ENCODE measurements around the gene MTREX. TPM values are rescaled to one million over a fixed set of nuclear protein-coding genes. Genes with fewer than 3 reads are reported as not detected.

Gene MTREX
- total RNA-seq, 4 donors from 2014 or later, result 52.4 to 95.1 (median 60.7) TPM

- Histone ChIP-seq H3K9me3 (no peaks in the 10 kb centered on the region), H3K27ac (no peak overlapping the region), H3K36me3 (peaks cover 4 to 78% (median 6%) of the 10 kb centered on the region in 3 donors), H3K4me1 (no peaks in the 10 kb centered on the region), H3K27me3 (no peaks in the 10 kb centered on the region), H3K4me3 (no peak overlapping the region)
- WGBS, 2 donors, result 89 to 94% methylated on average over 1 of the region's 1 CpG
- no peak for TF ChIP-seq EP300 (IDR thresholded peaks at IDR 0.05)
- TF ChIP-seq, protein P1, sequence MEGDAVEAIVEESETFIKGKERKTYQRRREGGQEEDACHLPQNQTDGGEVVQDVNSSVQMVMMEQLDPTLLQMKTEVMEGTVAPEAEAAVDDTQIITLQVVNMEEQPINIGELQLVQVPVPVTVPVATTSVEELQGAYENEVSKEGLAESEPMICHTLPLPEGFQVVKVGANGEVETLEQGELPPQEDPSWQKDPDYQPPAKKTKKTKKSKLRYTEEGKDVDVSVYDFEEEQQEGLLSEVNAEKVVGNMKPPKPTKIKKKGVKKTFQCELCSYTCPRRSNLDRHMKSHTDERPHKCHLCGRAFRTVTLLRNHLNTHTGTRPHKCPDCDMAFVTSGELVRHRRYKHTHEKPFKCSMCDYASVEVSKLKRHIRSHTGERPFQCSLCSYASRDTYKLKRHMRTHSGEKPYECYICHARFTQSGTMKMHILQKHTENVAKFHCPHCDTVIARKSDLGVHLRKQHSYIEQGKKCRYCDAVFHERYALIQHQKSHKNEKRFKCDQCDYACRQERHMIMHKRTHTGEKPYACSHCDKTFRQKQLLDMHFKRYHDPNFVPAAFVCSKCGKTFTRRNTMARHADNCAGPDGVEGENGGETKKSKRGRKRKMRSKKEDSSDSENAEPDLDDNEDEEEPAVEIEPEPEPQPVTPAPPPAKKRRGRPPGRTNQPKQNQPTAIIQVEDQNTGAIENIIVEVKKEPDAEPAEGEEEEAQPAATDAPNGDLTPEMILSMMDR (IDR thresholded peaks at IDR 0.05), result no peak
- no peak for TF ChIP-seq POLR2A (IDR thresholded peaks at IDR 0.05)
- no peak for DNase-seq (ENCODE audit: low spot score in 2 of 2)
These were observed 43.0 kb downstream of the MTREX start for GRCh38 chr5:55350754-55351153.

DNA sequence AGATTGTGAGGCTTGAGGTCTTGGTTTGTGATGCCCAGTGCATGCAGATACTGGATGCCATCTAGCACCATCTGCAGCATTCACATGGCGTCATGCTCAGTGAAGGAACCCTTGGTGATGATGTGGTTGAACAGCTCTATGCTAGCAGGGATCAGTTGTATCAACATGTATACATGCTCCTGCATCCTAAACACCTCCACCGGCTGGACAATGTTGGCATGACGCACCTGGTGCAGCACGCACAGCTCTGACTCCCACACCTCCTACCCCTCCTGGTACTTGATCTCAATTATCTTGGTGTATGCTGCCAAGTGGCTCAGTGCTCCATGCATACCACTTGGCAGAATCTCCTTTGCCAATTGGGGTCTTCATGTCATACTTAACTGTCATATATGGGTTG is 49.1 kb downstream of the MTREX start:
- H3K27me3 ChIP-seq, result no peaks in the 10 kb centered on the region
- H3K4me3 ChIP-seq, result no peak overlapping the region
- H3K27ac ChIP-seq, result no peak overlapping the region
- no peak for DNase-seq (ENCODE audit: low spot score in 2 of 2)
- H3K4me1 ChIP-seq, result no peaks in the 10 kb centered on the region
- TF ChIP-seq, protein P1 (IDR thresholded peaks at IDR 0.05), result no peak
- no peak for TF ChIP-seq EP300 (IDR thresholded peaks at IDR 0.05)
- 93 to 94% methylated on average over 3 to 4 of the region's 4 CpGs for WGBS, 2 donors
- H3K36me3 ChIP-seq, result peaks cover 0 to 75% (median 6%) of the 10 kb centered on the region in 3 donors
- no peaks in the 10 kb centered on the region for H3K9me3 ChIP-seq

- no peak for TF ChIP-seq POLR2A (IDR thresholded peaks at IDR 0.05)
- TF ChIP-seq, protein P1 (IDR thresholded peaks at IDR 0.05), result no peak
- TF ChIP-seq EP300 (IDR thresholded peaks at IDR 0.05), result no peak
- DNase-seq (ENCODE audit: low spot score in 2 of 2), result no peak
- H3K27me3 ChIP-seq, result no peaks in the 10 kb centered on the region
- no peaks in the 10 kb centered on the region for H3K4me1 ChIP-seq
- 72 to 75% methylated on average over 2 of the region's 2 CpGs for WGBS, 2 donors
- H3K27ac ChIP-seq, result no peak overlapping the region
- no peaks in the 10 kb centered on the region for H3K9me3 ChIP-seq
- no peak overlapping the region for H3K4me3 ChIP-seq
- peaks cover 0 to 55% (median 6%) of the 10 kb centered on the region in 3 donors for H3K36me3 ChIP-seq
These were observed 52.4 kb downstream of the MTREX start for GRCh38 chr5:55360190-55360589.

GRCh38 chr5:55363856-55364255 is 56.1 kb downstream of the MTREX start:
- no peaks in the 10 kb centered on the region for H3K4me1 ChIP-seq
- WGBS, 2 donors, result 85 to 88% methylated on average over 3 of the region's 3 CpGs
- H3K27ac ChIP-seq, result no peak overlapping the region
- no peak overlapping the region for H3K4me3 ChIP-seq
- DNase-seq (ENCODE audit: low spot score in 2 of 2), result no peak
- no peaks in the 10 kb centered on the region for H3K27me3 ChIP-seq
- TF ChIP-seq, protein P1 (IDR thresholded peaks at IDR 0.05), result no peak
- TF ChIP-seq EP300 (IDR thresholded peaks at IDR 0.05) (no peak), POLR2A (IDR thresholded peaks at IDR 0.05) (no peak)
- no peaks in the 10 kb centered on the region for H3K9me3 ChIP-seq
- H3K36me3 ChIP-seq, result peaks cover 0 to 39% (median 0%) of the 10 kb centered on the region in 3 donors

- DNase-seq (ENCODE audit: low spot score in 2 of 2), result no peak
- Histone ChIP-seq H3K4me3 (no peak overlapping the region), H3K36me3 (peaks cover 0 to 34% (median 0%) of the 10 kb centered on the region in 3 donors), H3K9me3 (no peaks in the 10 kb centered on the region), H3K4me1 (no peaks in the 10 kb centered on the region), H3K27ac (no peak overlapping the region), H3K27me3 (no peaks in the 10 kb centered on the region)
- 93 to 98% methylated on average over 4 of the region's 4 CpGs for WGBS, 2 donors
- no peak for TF ChIP-seq POLR2A (IDR thresholded peaks at IDR 0.05)
- TF ChIP-seq, protein P1 (IDR thresholded peaks at IDR 0.05), result no peak
- no peak for TF ChIP-seq EP300 (IDR thresholded peaks at IDR 0.05)
These were observed 56.8 kb downstream of the MTREX start for GRCh38 chr5:55364537-55365055.

Data from tibial nerve (tissue), 4 donors.